Gastroesophageal sphincter (tissue), 4 donors: ENCODE results near the gene TPT1. TPM values are rescaled to one million over a fixed set of nuclear protein-coding genes. Genes with fewer than 3 reads are reported as not detected.

Source experiments
- ATAC-seq: fragments of 150-250 bp; one replicate; pipeline ENCODE4 v1.9.1; 2016; ENCODE audit warnings: mild to moderate bottlenecking, moderate library complexity
- H3K27ac ChIP-seq, 4 donors: fragments of 200-600 bp; sonication (generic) in 3 of 4; 1 replicate in 3 of 4; 2 replicates in 1 of 4; pipeline ENCODE4 v1.5.1; 2016 to 2019
- H3K27me3 ChIP-seq: fragments of 200-600 bp; sonication (generic); one replicate; pipeline ENCODE4 v1.5.1; 2019
- H3K36me3 ChIP-seq, 2 donors: fragments of 200-600 bp; sonication (generic); one replicate each; pipeline ENCODE4 v1.5.1; 2019; ENCODE audit warnings: control low read depth in 1 of 2
- H3K4me1 ChIP-seq, 3 donors: fragments of 200-600 bp; sonication (generic); 1 replicate in 2 of 3; 2 replicates in 1 of 3; pipeline ENCODE4 v1.5.1; 2016 to 2019; ENCODE audit warnings: control low read depth in 2 of 3
- H3K4me3 ChIP-seq, 2 donors: fragments of 200-600 bp; sonication (generic); one replicate each; pipeline ENCODE4 v1.5.1; 2019; ENCODE audit warnings: mild to moderate bottlenecking in 1 of 2, moderate library complexity in 1 of 2
- H3K9me3 ChIP-seq, 3 donors: fragments of 200-600 bp; sonication (generic); one replicate each; pipeline ENCODE4 v1.5.1; 2017 to 2019; ENCODE audit warnings: control low read depth in 2 of 3
- EP300 ChIP-seq: sonication (generic); formaldehyde crosslinking; IDR thresholded peaks from one replicate; pipeline ENCODE4 v1.6.1; 2017; ENCODE audit warnings: antibody characterized with exemption, mild to moderate bottlenecking
- POLR2A ChIP-seq, 2 donors: fragments of 450-650 bp; IDR thresholded peaks; one replicate each; pipeline ENCODE4 v1.6.1; 2017; ENCODE audit warnings: antibody characterized with exemption in 2 of 2, mild to moderate bottlenecking in 2 of 2, moderate library complexity in 1 of 2
- POLR2AphosphoS5 ChIP-seq: sonication (generic); formaldehyde crosslinking; IDR thresholded peaks from one replicate; pipeline ENCODE4 v1.6.1; 2017; ENCODE audit warnings: antibody characterized with exemption
- WGBS, 2 donors: methylation state at CpG; one replicate each; pipeline ENCODE4 v1.1.5; 2018; ENCODE audit warnings: low coverage in 1 of 2; 5-methylcytosine and 5-hydroxymethylcytosine counted together
- small RNA-seq, 4 donors: library from RNA; depleted of rRNA; stranded (forward); fragments of <200 nt; gene quantifications; one replicate each; pipeline ENCODE3, GENCODE V24; 2016
- total RNA-seq, 4 donors: library from RNA; depleted of rRNA; stranded (reverse); fragments of >200 nt; gene quantifications; one replicate each; pipeline ENCODE4 v1.1.0, GENCODE V29; 2016
- TF ChIP-seq, protein P1 (sequence below), 4 experiments: fragments of 200-600 bp in 2 of 4; fragments of 450-650 bp in 2 of 4; sonication (generic) in 1 of 4; IDR thresholded peaks; one replicate each; pipeline ENCODE4 v1.5.1; 2017 to 2019; ENCODE audit warnings: antibody characterized with exemption in 4 of 4, mild to moderate bottlenecking in 2 of 4, moderate library complexity in 2 of 4

TPT1 gene
- total RNA-seq, 4 donors from 2014 or later: 1,925 to 3,753 (median 2,929) TPM

DNA sequence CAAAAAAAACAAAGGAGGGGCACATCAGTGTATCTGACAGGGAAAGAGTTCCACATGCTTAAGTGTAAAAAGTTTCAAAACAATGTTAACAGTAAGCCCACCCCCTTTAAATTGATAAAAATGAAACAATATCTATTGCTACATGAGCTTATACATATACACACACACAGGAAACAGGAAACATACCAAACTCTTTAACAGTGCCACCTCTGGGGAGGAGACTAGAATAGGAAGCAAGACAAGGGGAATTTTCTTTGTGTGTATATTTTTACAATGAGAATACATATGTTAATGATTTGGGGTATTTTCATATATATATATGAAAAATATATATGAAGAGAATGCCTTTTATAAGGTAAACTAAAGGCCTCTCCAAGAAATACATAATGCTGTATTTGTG is 44.7 kb downstream of the TPT1 start:
- ATAC-seq: no peak
- H3K4me3 ChIP-seq: no peak overlapping the region

GRCh38 chr13:45295536-45295935 is 45.4 kb downstream of the TPT1 start:
- 63 to 91% methylated on average over 2 to 7 of the region's 7 CpGs for WGBS, 2 donors
- H3K27me3 ChIP-seq: peaks cover under 1% of the 10 kb centered on the region
- no peak overlapping the region for H3K4me3 ChIP-seq
- ATAC-seq: no peak
- no peaks in the 10 kb centered on the region for H3K4me1 ChIP-seq
- H3K9me3 ChIP-seq: no peaks in the 10 kb centered on the region
- no peak overlapping the region for H3K27ac ChIP-seq
- TF ChIP-seq POLR2A (IDR thresholded peaks at IDR 0.05) (no peak), POLR2AphosphoS5 (no peak), EP300 (no peak)
- TF ChIP-seq, protein P1, sequence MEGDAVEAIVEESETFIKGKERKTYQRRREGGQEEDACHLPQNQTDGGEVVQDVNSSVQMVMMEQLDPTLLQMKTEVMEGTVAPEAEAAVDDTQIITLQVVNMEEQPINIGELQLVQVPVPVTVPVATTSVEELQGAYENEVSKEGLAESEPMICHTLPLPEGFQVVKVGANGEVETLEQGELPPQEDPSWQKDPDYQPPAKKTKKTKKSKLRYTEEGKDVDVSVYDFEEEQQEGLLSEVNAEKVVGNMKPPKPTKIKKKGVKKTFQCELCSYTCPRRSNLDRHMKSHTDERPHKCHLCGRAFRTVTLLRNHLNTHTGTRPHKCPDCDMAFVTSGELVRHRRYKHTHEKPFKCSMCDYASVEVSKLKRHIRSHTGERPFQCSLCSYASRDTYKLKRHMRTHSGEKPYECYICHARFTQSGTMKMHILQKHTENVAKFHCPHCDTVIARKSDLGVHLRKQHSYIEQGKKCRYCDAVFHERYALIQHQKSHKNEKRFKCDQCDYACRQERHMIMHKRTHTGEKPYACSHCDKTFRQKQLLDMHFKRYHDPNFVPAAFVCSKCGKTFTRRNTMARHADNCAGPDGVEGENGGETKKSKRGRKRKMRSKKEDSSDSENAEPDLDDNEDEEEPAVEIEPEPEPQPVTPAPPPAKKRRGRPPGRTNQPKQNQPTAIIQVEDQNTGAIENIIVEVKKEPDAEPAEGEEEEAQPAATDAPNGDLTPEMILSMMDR (IDR thresholded peaks at IDR 0.05): no peak
- H3K36me3 ChIP-seq: no peaks in the 10 kb centered on the region

More for the DNA sequence above, 44.7 kb downstream of the TPT1 start:
- no peaks in the 10 kb centered on the region for H3K4me1 ChIP-seq
- no peaks in the 10 kb centered on the region for H3K9me3 ChIP-seq
- H3K36me3 ChIP-seq: no peaks in the 10 kb centered on the region
- TF ChIP-seq, protein P1 (IDR thresholded peaks at IDR 0.05): no peak
- TF ChIP-seq POLR2A (IDR thresholded peaks at IDR 0.05) (no peak), POLR2AphosphoS5 (no peak)
- peaks cover 8% of the 10 kb centered on the region for H3K27me3 ChIP-seq
- H3K27ac ChIP-seq: no peak overlapping the region

- no peak for ATAC-seq
- no peaks in the 10 kb centered on the region for H3K9me3 ChIP-seq
- TF ChIP-seq, protein P1 (IDR thresholded peaks at IDR 0.05): no peak
- no peak for TF ChIP-seq EP300
- H3K4me3 ChIP-seq: no peak overlapping the region
- peaks cover 0 to 14% of the 10 kb centered on the region in 2 donors for H3K36me3 ChIP-seq
- 100% methylated on average over 1 of the region's 1 CpG for WGBS, 2 donors
- H3K27ac ChIP-seq: no peak overlapping the region
- H3K4me1 ChIP-seq: no peaks in the 10 kb centered on the region
- no peaks in the 10 kb centered on the region for H3K27me3 ChIP-seq
Measured at GRCh38 chr13:45292176-45292575, 48.8 kb downstream of the TPT1 start.

GRCh38 chr13:45289936-45290563 is 50.9 kb downstream of the TPT1 start:
- Histone ChIP-seq H3K9me3 (no peaks in the 10 kb centered on the region), H3K36me3 (peaks cover 0 to 33% of the 10 kb centered on the region in 2 donors), H3K4me1 (no peaks in the 10 kb centered on the region), H3K27me3 (no peaks in the 10 kb centered on the region), H3K4me3 (no peak overlapping the region), H3K27ac (no peak overlapping the region)
- ATAC-seq: no peak
- TF ChIP-seq POLR2AphosphoS5 (no peak), POLR2A (IDR thresholded peaks at IDR 0.05) (no peak), EP300 (no peak)
- TF ChIP-seq, protein P1 (IDR thresholded peaks at IDR 0.05): no peak
- 83 to 88% methylated on average over 3 of the region's 3 CpGs for WGBS, 2 donors

Small RNAs within 50 kb of the gene (small RNA-seq; reads per million reads assigned to genes)
- gene SNORA31: 24.3 to 128 (median 64.6) reads per million in 4 donors

Other genes with a start within 250 kb of the TPT1 start
- 10 to 100 TPM; 15.3 to 19.6 (median 17.7) TPM for gene GTF2F2, start 220.7 kb downstream of the TPT1 start, total RNA-seq
- gene KCTD4, start 140.1 kb downstream of the TPT1 start, total RNA-seq: under 1 TPM in 1 of 4 donors, not detected in 3; 0.78 TPM
- 10 to 100 TPM in 3 of 4 donors, 1 to 10 TPM in 1; 7.4 to 16.3 (median 13.1) TPM for gene SLC25A30, start 77.2 kb upstream of the TPT1 start, total RNA-seq
- 10 to 100 TPM; 19.4 to 30.0 (median 21.3) TPM for gene COG3, start 123.8 kb upstream of the TPT1 start, total RNA-seq